Muscle layer of duodenum (tissue), 2 donors: ENCODE data around the gene PELI2.

Experiments
- H3K27ac ChIP-seq: one replicate; pipeline ENCODE4 v1.7.0; 2013; ENCODE audit warnings: mild to moderate bottlenecking, low read length
- H3K27me3 ChIP-seq: one replicate; pipeline ENCODE4 v1.7.0; 2013; ENCODE audit warnings: low read depth, mild to moderate bottlenecking, control low read depth, low read length
- H3K36me3 ChIP-seq, 2 donors: one replicate each; pipeline ENCODE4 v1.7.0; 2013; ENCODE audit warnings: low read length in 2 of 2, control low read depth in 1 of 2, mild to moderate bottlenecking in 1 of 2; ENCODE audit not compliant: insufficient read depth in 2 of 2, control insufficient read depth in 1 of 2
- H3K4me1 ChIP-seq, 2 donors: one replicate each; pipeline ENCODE4 v1.7.0; 2013; ENCODE audit warnings: low read length in 2 of 2, mild to moderate bottlenecking in 2 of 2, control low read depth in 1 of 2, moderate library complexity in 1 of 2; ENCODE audit not compliant: insufficient read depth in 2 of 2, control insufficient read depth in 1 of 2
- H3K4me3 ChIP-seq, 2 donors: one replicate each; pipeline ENCODE4 v1.7.0; 2013; ENCODE audit warnings: low read length in 2 of 2, low read depth in 1 of 2, mild to moderate bottlenecking in 1 of 2
- H3K9me3 ChIP-seq, 2 donors: one replicate each; pipeline ENCODE4 v1.7.0; 2013; ENCODE audit warnings: low read length in 2 of 2, control low read depth in 1 of 2, mild to moderate bottlenecking in 1 of 2; ENCODE audit not compliant: control insufficient read depth in 1 of 2
- donor health status: healthy.

The PELI2 gene

DNA sequence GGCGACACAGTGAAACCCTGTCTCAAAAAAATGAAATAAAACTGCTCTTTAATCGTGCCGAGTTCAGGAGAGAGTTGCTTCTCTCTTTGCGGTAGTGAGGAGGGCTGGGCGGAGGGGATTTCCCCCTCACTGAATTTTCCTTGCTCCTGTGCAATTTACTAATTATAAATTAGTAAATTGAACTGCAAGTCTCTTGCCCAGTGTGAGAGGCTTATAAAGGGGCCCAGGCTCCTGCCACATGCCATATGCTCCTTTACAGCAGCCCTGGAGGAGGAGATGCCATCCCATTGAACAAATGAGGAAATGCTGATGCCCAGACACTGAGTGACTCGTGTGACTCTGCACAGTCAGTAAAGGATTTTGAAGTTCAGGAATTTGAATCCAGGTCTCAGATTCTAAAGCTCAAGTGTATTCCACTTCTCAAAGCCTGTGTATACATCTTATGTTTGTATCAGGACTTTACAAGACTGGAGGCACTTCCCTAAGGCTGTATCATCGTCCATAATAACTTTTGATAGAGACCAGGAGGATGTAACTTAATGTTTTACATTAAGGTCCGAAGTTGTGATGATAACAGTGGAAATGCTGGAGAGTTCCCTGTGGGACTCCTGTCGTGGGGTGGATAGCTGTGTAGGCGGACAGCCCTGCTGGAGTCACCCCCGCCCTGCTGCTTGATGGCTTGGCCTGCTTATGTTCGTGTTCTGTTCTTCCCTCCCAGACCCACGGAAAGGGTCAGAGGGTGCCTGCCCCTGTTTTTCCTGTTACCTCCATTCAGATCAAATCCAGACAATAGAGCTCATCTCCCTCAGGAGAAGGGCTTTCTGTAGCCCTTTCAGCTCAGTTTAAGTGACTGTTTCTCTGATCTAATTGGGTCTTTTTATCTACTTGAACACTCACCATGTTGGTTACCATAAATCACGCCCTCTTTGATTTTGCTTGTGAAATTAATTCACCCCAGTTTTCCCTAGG, 13.9 kb downstream of the PELI2 start:
- Histone ChIP-seq H3K27ac (no peak overlapping the region), H3K4me1 (peaks cover 23 to 47% of the 10 kb centered on the region in 2 donors), H3K27me3 (no peaks in the 10 kb centered on the region)

DNA sequence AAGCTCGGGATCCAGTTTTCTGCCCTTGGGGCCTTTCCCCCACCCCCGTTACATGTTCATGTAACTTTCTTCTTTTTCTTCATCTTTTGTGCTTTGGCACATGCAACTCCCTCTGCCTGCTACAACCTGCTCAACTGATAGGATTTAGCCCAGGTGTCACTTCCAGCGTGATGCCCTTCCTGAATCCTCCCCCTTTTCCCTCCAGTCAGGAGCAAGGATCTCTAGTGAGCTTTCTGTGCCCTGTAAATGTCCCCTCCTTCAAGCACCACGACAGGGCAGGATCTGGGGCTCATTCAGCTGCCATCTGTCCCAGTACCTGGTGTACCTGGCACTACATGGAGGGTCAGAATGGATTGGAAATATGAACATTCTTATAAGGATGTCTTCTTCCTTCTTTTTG, 15.3 kb downstream of the PELI2 start:
- H3K9me3 ChIP-seq: no peaks in the 10 kb centered on the region
- H3K36me3 ChIP-seq: no peaks in the 10 kb centered on the region
- H3K4me3 ChIP-seq: no peak overlapping the region
- H3K27ac ChIP-seq: no peak overlapping the region
- peaks cover 23 to 47% of the 10 kb centered on the region in 2 donors for H3K4me1 ChIP-seq
- no peaks in the 10 kb centered on the region for H3K27me3 ChIP-seq

More for the DNA sequence above, 13.9 kb downstream of the PELI2 start:
- no peak overlapping the region for H3K4me3 ChIP-seq
- no peaks in the 10 kb centered on the region for H3K36me3 ChIP-seq
- H3K9me3 ChIP-seq: no peaks in the 10 kb centered on the region

DNA sequence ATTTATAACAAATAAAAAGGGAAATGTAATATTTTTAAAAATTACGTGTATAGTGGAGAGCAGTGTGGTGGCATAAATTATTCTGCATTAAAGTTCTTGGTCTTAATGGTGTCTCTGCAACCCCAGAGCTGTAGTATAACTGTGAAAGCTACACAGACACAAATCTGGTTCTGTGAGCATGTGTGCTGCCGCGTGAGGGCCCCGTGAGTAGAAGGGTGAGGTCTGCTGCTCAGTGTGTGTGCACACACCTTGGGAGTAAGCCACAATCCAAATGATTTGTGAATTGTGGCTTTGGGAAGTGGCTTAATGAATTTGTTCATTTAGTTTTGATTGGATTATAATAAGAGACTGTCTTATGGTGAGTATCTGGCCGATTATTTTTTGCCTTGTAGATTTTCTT, 16.8 kb downstream of the PELI2 start:
- H3K4me1 ChIP-seq: peaks cover 14 to 38% of the 10 kb centered on the region in 2 donors

DNA sequence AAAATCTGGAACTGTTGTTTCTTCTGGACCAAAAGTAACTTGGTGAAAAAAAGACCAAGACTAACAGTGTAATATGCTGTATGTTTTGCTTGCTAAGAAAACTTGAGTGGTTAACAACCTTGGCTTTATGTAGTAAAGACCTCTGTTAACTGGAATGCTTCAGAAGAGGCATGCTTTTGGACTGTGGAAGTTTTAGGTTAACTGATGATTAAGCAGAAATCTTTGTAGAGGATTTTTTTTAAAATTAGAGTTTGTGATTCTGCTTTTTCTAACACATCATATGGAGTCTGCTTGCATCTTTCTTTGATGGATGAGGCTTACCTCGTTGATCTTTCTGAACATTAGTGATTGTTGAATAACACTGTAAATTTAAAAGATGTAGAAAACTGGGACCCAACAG, 17.5 kb downstream of the PELI2 start:
- no peak overlapping the region for H3K4me3 ChIP-seq
- no peaks in the 10 kb centered on the region for H3K36me3 ChIP-seq
- no peak overlapping the region for H3K27ac ChIP-seq
- no peaks in the 10 kb centered on the region for H3K27me3 ChIP-seq
- peaks cover 12 to 36% of the 10 kb centered on the region in 2 donors for H3K4me1 ChIP-seq
- H3K9me3 ChIP-seq: no peaks in the 10 kb centered on the region

More for the DNA sequence above, 16.8 kb downstream of the PELI2 start:
- Histone ChIP-seq H3K27me3 (no peaks in the 10 kb centered on the region), H3K36me3 (no peaks in the 10 kb centered on the region), H3K9me3 (no peaks in the 10 kb centered on the region), H3K27ac (no peak overlapping the region), H3K4me3 (no peak overlapping the region)

DNA sequence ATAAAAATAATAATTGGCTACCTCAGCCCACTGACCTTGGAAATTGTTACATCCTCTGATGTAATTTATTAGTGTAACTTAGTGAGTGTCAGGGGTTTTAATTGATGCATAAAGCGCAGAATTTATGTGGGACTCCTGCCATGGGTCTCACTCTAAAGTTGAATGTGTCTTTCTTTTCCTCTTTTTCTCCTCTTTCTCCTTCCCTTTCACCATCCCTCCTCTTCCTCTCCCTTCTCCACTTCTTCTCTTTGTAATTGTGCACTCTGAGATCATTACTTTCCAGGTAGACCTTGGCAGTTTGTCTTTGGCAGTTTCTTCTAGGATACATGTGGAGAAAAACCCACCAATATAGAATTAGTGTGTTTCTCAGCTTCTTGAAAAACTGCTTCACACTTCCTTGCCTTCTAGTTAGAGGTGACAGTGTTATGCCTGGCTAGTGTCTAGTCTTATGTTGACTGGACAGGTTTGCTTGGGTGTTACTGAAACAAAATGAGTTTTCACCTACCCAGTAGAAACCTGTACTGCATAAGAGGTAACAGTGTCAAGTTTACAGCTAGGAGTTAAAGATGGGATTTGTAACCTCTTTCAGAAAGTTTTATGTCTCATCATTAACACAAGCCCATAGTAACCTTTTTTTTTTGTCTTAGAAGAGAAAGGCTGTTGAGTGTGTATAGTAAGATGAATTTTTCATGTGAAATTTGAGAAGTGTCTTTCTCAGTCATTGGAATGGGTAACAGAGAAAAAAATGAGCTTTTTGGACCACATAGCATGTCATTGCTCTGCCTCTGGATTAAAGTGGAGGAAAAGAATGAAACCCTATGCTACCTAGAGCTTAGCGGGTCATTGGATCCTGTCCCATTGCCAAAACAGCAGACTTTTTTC, 18.6 kb downstream of the PELI2 start:
- Histone ChIP-seq H3K27ac (no peak overlapping the region), H3K4me3 (no peak overlapping the region), H3K4me1 (peaks cover 6 to 32% of the 10 kb centered on the region in 2 donors), H3K27me3 (no peaks in the 10 kb centered on the region), H3K36me3 (no peaks in the 10 kb centered on the region), H3K9me3 (no peaks in the 10 kb centered on the region)

DNA sequence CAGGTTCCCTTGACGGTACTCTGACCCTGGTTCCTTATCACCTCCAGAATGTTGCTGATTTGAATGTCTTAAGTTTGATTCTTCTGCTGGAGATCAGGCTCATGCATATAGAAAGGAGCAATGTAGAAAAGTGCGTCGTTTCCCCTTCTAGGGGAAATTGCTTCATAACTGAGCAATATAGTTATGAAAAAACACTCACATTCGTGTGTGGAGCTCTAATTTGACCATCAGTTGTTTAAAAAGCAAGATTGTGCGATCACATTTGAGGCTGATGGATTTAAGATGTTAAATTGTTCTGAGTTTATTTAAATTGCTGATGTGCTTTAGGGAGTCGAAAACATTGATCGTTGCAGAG, 19.2 kb downstream of the PELI2 start:
- Histone ChIP-seq H3K27ac (no peak overlapping the region), H3K9me3 (no peaks in the 10 kb centered on the region), H3K27me3 (no peaks in the 10 kb centered on the region), H3K4me3 (no peak overlapping the region), H3K36me3 (no peaks in the 10 kb centered on the region), H3K4me1 (peaks cover 0 to 25% of the 10 kb centered on the region in 2 donors)

DNA sequence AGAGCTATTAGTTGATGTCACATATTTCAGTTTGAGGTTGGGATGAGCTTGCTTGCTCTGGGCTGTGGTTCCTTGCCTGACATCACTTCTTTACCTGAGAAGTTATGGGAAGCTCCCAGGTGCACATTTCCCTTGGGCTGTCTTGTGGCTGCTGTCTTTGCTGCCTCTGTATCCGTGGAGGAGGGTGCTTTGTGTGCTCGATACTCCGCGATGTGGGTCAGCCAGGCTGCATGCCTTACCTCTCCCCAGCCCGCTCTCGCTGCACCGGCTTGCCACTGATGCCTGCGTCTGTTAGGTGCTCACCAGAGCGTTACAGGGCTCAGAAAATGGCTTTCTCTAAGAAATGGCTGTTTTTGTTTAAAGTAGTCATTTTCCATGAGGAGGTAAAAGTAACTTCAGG, 19.6 kb downstream of the PELI2 start:
- no peaks in the 10 kb centered on the region for H3K9me3 ChIP-seq
- H3K27me3 ChIP-seq: no peaks in the 10 kb centered on the region
- H3K27ac ChIP-seq: no peak overlapping the region
- no peak overlapping the region for H3K4me3 ChIP-seq
- H3K4me1 ChIP-seq: peaks cover 0 to 22% of the 10 kb centered on the region in 2 donors
- H3K36me3 ChIP-seq: no peaks in the 10 kb centered on the region

DNA sequence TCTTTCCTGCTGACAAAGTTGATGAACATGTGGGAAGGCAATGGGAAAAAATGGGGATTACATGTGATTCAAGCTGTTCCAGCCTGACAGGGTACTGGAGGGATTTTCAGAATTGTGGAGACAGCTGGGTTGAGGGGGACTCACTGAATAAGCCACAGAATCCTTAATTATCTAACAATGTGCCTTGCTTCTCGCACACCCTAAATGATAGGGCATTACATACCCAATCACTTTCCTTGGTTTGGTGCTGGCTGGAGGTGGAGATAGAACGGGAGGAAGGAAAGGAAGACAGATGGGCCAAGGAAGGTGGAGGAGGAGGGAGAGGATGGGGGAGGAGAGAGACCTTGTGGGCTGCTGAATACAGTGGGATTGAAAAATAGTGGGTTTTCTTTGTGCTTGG, 20.7 kb downstream of the PELI2 start:
- H3K4me1 ChIP-seq: peaks cover 0 to 15% of the 10 kb centered on the region in 2 donors
- no peaks in the 10 kb centered on the region for H3K9me3 ChIP-seq
- no peak overlapping the region for H3K27ac ChIP-seq
- no peaks in the 10 kb centered on the region for H3K36me3 ChIP-seq
- no peak overlapping the region for H3K4me3 ChIP-seq
- no peaks in the 10 kb centered on the region for H3K27me3 ChIP-seq

DNA sequence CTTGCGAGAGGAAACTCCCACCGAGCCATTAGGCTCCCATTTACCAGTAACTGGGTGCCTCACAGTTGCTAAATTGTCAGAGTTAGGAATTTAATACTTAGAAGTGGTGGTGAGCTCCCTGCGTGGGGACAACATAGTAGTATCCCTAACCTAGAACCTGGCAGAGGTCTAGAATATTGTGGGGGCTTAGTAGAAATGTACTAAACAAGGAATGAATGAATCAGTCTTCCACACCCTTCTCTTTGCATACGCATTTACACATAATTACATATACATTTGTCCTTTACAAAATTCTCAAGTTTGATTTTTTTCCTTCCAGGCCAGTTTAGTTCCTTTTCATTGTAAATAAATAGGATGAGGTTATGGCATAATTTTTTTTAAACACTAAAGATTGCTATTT, 24.1 kb downstream of the PELI2 start:
- H3K4me1 ChIP-seq: peaks cover 0 to 4% of the 10 kb centered on the region in 2 donors
- H3K9me3 ChIP-seq: no peaks in the 10 kb centered on the region
- no peak overlapping the region for H3K27ac ChIP-seq
- H3K36me3 ChIP-seq: no peaks in the 10 kb centered on the region
- H3K4me3 ChIP-seq: no peak overlapping the region
- H3K27me3 ChIP-seq: no peaks in the 10 kb centered on the region

DNA sequence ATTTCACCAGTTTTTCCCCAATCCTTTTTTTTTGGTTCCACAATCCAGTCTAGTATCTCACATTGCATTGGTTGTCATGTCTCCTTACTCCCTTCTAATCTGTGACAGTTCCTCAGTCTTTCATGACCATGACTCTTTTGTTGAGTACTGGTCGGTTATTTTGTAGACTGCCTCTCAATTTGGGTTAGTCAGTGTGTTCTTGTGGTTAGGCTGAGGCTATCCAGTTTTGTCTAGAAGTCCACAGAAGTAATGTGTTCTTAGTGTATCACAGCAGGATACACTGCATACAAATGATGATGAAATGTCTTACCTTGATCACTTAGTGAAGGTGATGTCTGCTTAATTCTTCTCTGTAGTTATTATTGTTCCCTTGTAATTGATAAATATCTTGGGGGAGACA, 24.8 kb downstream of the PELI2 start:
- Histone ChIP-seq H3K4me3 (no peak overlapping the region), H3K27ac (no peak overlapping the region), H3K9me3 (no peaks in the 10 kb centered on the region), H3K36me3 (no peaks in the 10 kb centered on the region), H3K27me3 (no peaks in the 10 kb centered on the region), H3K4me1 (peaks cover under 1 to 11% of the 10 kb centered on the region in 2 donors)

DNA sequence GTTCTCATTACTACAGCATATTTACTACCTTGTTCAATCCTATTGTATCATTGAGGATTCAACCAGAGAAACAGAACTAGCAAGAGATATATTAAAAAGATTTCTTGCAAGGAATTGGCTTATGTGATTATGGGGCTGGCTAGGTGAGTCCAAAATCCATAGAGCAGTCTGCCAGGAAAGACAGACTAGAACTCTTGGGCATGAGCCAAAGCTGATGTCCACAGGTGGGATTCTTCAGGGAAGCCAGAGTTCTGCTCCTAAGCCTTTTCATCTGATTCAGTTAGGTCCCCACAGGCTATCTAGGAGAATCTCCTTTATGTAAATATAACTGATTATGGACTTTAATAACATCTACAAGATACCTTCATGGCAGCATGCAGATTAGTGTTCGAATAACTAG, 26.0 kb downstream of the PELI2 start:
- no peak overlapping the region for H3K4me3 ChIP-seq
- no peaks in the 10 kb centered on the region for H3K36me3 ChIP-seq
- no peak overlapping the region for H3K27ac ChIP-seq
- no peaks in the 10 kb centered on the region for H3K27me3 ChIP-seq
- no peaks in the 10 kb centered on the region for H3K9me3 ChIP-seq
- H3K4me1 ChIP-seq: peaks cover 9 to 19% of the 10 kb centered on the region in 2 donors
